ENCODE data around the gene ANTXR2. TPM values are rescaled to one million over a fixed set of nuclear protein-coding genes. Genes with fewer than 3 reads are reported as not detected.

The ANTXR2 gene
- total and polyA plus RNA-seq, 4 experiments from 2014 or later, result 88.1 to 91.6 (median 90.7) TPM

GRCh38 chr4:79920163-79920853 is 152.7 kb downstream of the ANTXR2 start:
- DNase-seq, result no peak
- H3K27ac ChIP-seq (ENCODE audit: low read depth, low read length), result no peak overlapping the region
- no peak overlapping the region for H3K4me3 Mint-ChIP-seq
- no peaks in the 10 kb centered on the region for H3K9me3 ChIP-seq (ENCODE audit: control insufficient read depth in 1 of 2, low read length in 2 of 2)
- no peaks in the 10 kb centered on the region for H3K4me1 ChIP-seq (ENCODE audit: insufficient read depth, low read length)
- no peaks in the 10 kb centered on the region for H3K27me3 Mint-ChIP-seq
- peaks cover 0 to 23% (median 7%) of the 10 kb centered on the region in 4 donors for H3K4me1 Mint-ChIP-seq
- peaks cover 0 to 1% (median 0%) of the 10 kb centered on the region in 8 donors for H3K9me3 Mint-ChIP-seq
- CTCF ChIA-PET (ENCODE audit: partially characterized antibody), result no interaction called here
- H3K27ac Mint-ChIP-seq, result peak overlapping the region in 4 of 7 donors; percentile 23 to 68 (median 28)
- no peaks in the 10 kb centered on the region for H3K27me3 ChIP-seq (ENCODE audit: insufficient read depth, low read length)
- POLR2A ChIA-PET (ENCODE audit: partially characterized antibody), result no interaction called here
- intact Hi-C loops (cut with micrococcal nuclease), result no loop called here
- no peaks in the 10 kb centered on the region for H3K36me3 ChIP-seq (ENCODE audit: insufficient read depth, low read length)
- H3K36me3 Mint-ChIP-seq, result peaks cover 3 to 4% of the 10 kb centered on the region in 2 donors
- no peak overlapping the region for H3K4me3 ChIP-seq (ENCODE audit: low read length in 2 of 2)

- no peak overlapping the region for H3K4me3 ChIP-seq (ENCODE audit: low read length in 2 of 2)
- H3K9me3 ChIP-seq (ENCODE audit: control insufficient read depth in 1 of 2, low read length in 2 of 2), result no peaks in the 10 kb centered on the region
- Mint-ChIP-seq H3K27ac (no peak overlapping the region), H3K9me3 (peaks cover 0 to under 1% (median 0%) of the 10 kb centered on the region in 8 donors), H3K4me1 (peaks cover 9 to 36% (median 14%) of the 10 kb centered on the region in 4 donors), H3K36me3 (peaks cover 2 to 3% of the 10 kb centered on the region in 2 donors), H3K4me3 (no peak overlapping the region), H3K27me3 (no peaks in the 10 kb centered on the region)
- no peak for DNase-seq
- no peaks in the 10 kb centered on the region for H3K27me3 ChIP-seq (ENCODE audit: insufficient read depth, low read length)
- ChIA-PET CTCF (ENCODE audit: partially characterized antibody) (interaction anchor here (0.9 to 1.4 kb wide), 2 partner anchors 266 to 294 kb away, joined by 3 to 7 read pairs; no protein-coding TSS in a partner anchor), POLR2A (ENCODE audit: partially characterized antibody) (no interaction called here)
- intact Hi-C loops (cut with micrococcal nuclease), result loop anchor here (2.0 to 10.0 kb wide), 2 partner anchors 117 to 155 kb away; partner anchors contain the start of gene ANTXR2
- peaks cover 11% of the 10 kb centered on the region for H3K4me1 ChIP-seq (ENCODE audit: insufficient read depth, low read length)
- no peak overlapping the region for H3K27ac ChIP-seq (ENCODE audit: low read depth, low read length)
- no peaks in the 10 kb centered on the region for H3K36me3 ChIP-seq (ENCODE audit: insufficient read depth, low read length)
These were observed 154.7 kb downstream of the ANTXR2 start for GRCh38 chr4:79918292-79918691.

- POLR2A ChIA-PET (ENCODE audit: partially characterized antibody), result interaction anchor here (1.0 kb wide), 1 partner anchor 222 kb away, joined by 3 read pairs; no protein-coding TSS in a partner anchor
These were observed 155.8 kb downstream of the ANTXR2 start for GRCh38 chr4:79917246-79917645.

GRCh38 chr4:79915246-79915645 is 157.8 kb downstream of the ANTXR2 start:
- POLR2A ChIA-PET (ENCODE audit: partially characterized antibody), result interaction anchor here (1.4 kb wide), 1 partner anchor 158 kb away, joined by 4 read pairs; the partner anchor contains the start of gene ANTXR2
- CTCF ChIA-PET (ENCODE audit: partially characterized antibody), result interaction anchor here (0.9 kb wide), 2 partner anchors 24 to 287 kb away, joined by 3 read pairs; no protein-coding TSS in a partner anchor
- intact Hi-C loops (cut with micrococcal nuclease), result loop anchor here (10.0 kb wide), 1 partner anchor 120 kb away; no protein-coding TSS in a partner anchor
- H3K27ac ChIP-seq (ENCODE audit: low read depth, low read length), result no peak overlapping the region
- Mint-ChIP-seq H3K27ac (no peak overlapping the region), H3K9me3 (no peaks in the 10 kb centered on the region), H3K4me1 (peaks cover 5 to 22% (median 13%) of the 10 kb centered on the region in 4 donors), H3K36me3 (peaks cover 0 to 3% of the 10 kb centered on the region in 2 donors), H3K4me3 (no peak overlapping the region), H3K27me3 (no peaks in the 10 kb centered on the region)
- no peaks in the 10 kb centered on the region for H3K27me3 ChIP-seq (ENCODE audit: insufficient read depth, low read length)
- DNase-seq, result no peak
- H3K9me3 ChIP-seq (ENCODE audit: control insufficient read depth in 1 of 2, low read length in 2 of 2), result no peaks in the 10 kb centered on the region
- H3K4me3 ChIP-seq (ENCODE audit: low read length in 2 of 2), result no peak overlapping the region
- no peaks in the 10 kb centered on the region for H3K36me3 ChIP-seq (ENCODE audit: insufficient read depth, low read length)
- H3K4me1 ChIP-seq (ENCODE audit: insufficient read depth, low read length), result peaks cover 11% of the 10 kb centered on the region

More at GRCh38 chr4:79917246-79917645, 155.8 kb downstream of the ANTXR2 start:
- peaks cover 5 to 26% (median 13%) of the 10 kb centered on the region in 4 donors for H3K4me1 Mint-ChIP-seq
- H3K27ac ChIP-seq (ENCODE audit: low read depth, low read length), result no peak overlapping the region
- H3K36me3 Mint-ChIP-seq, result no peaks in the 10 kb centered on the region
- peak overlapping the region in 1 of 7 donors; percentile 71 for H3K27ac Mint-ChIP-seq
- H3K36me3 ChIP-seq (ENCODE audit: insufficient read depth, low read length), result no peaks in the 10 kb centered on the region
- intact Hi-C loops (cut with micrococcal nuclease), result loop anchor here (1.0 to 10.0 kb wide), 3 partner anchors 118 to 298 kb away; no protein-coding TSS in a partner anchor
- peak; percentile 31 to 35 (median 32) for DNase-seq
- CTCF ChIA-PET (ENCODE audit: partially characterized antibody), result interaction anchor here (0.7 to 1.4 kb wide), 8 partner anchors 9 to 299 kb away, joined by 3 to 9 read pairs (median 4); no protein-coding TSS in a partner anchor
- no peaks in the 10 kb centered on the region for H3K9me3 ChIP-seq (ENCODE audit: control insufficient read depth in 1 of 2, low read length in 2 of 2)
- no peak overlapping the region for H3K4me3 Mint-ChIP-seq
- peaks cover 11% of the 10 kb centered on the region for H3K4me1 ChIP-seq (ENCODE audit: insufficient read depth, low read length)
- H3K27me3 ChIP-seq (ENCODE audit: insufficient read depth, low read length), result no peaks in the 10 kb centered on the region
- no peaks in the 10 kb centered on the region for H3K27me3 Mint-ChIP-seq
- no peak overlapping the region for H3K4me3 ChIP-seq (ENCODE audit: low read length in 2 of 2)
- no peaks in the 10 kb centered on the region for H3K9me3 Mint-ChIP-seq

GRCh38 chr4:79913581-79913980 is 159.4 kb downstream of the ANTXR2 start:
- Histone ChIP-seq H3K27ac (ENCODE audit: low read depth, low read length) (no peak overlapping the region), H3K9me3 (ENCODE audit: control insufficient read depth in 1 of 2, low read length in 2 of 2) (no peaks in the 10 kb centered on the region), H3K36me3 (ENCODE audit: insufficient read depth, low read length) (no peaks in the 10 kb centered on the region), H3K27me3 (ENCODE audit: insufficient read depth, low read length) (no peaks in the 10 kb centered on the region), H3K4me1 (ENCODE audit: insufficient read depth, low read length) (peaks cover 11% of the 10 kb centered on the region), H3K4me3 (ENCODE audit: low read length in 2 of 2) (no peak overlapping the region)
- intact Hi-C loops (cut with micrococcal nuclease), result loop anchor here (10.0 kb wide), 1 partner anchor 121 kb away; no protein-coding TSS in a partner anchor
- Mint-ChIP-seq H3K36me3 (peaks cover 5 to 8% of the 10 kb centered on the region in 2 donors), H3K4me3 (no peak overlapping the region), H3K27ac (peak overlapping the region in 2 of 7 donors; percentile 19 to 71), H3K9me3 (no peaks in the 10 kb centered on the region), H3K27me3 (no peaks in the 10 kb centered on the region), H3K4me1 (peaks cover 5 to 19% (median 13%) of the 10 kb centered on the region in 4 donors)
- peak in 1 of 5 donors; percentile 33 for DNase-seq
- CTCF ChIA-PET (ENCODE audit: partially characterized antibody), result interaction anchor here (1.2 kb wide), 1 partner anchor 289 kb away, joined by 3 read pairs; no protein-coding TSS in a partner anchor
- POLR2A ChIA-PET (ENCODE audit: partially characterized antibody), result no interaction called here

DNA sequence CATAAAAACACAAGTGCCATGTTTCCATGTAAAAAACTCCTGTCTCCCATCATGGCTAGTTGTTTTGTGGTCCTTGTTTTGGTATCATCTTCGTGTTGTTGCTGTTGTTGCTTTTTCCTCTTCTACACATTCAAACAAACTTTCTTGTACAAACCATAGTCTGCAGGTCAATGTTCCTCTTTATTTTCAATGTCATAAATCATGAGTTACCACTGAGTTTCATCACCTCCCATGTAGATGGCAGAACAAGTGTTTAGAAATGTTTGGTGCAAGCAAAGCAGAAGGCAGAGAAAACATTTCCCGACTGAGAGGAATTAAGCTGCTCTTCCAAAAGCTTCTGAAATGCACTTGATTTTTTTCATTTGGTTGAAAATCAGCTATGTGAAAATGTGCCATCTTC is 166.0 kb downstream of the ANTXR2 start:
- ChIA-PET POLR2A (ENCODE audit: partially characterized antibody) (no interaction called here), CTCF (ENCODE audit: partially characterized antibody) (no interaction called here)
- H3K36me3 Mint-ChIP-seq, result peaks cover 44 to 47% of the 10 kb centered on the region in 2 donors
- H3K4me3 Mint-ChIP-seq, result peak overlapping the region in 1 of 8 donors; percentile 12
- intact Hi-C loops (cut with micrococcal nuclease), result no loop called here
- H3K4me1 ChIP-seq (ENCODE audit: insufficient read depth, low read length), result peaks cover 7% of the 10 kb centered on the region
- peak overlapping the region in 2 of 7 donors; percentile 5 to 7 for H3K27ac Mint-ChIP-seq
- no peaks in the 10 kb centered on the region for H3K27me3 ChIP-seq (ENCODE audit: insufficient read depth, low read length)
- no peak overlapping the region for H3K27ac ChIP-seq (ENCODE audit: low read depth, low read length)
- peaks cover 6 to 19% (median 17%) of the 10 kb centered on the region in 4 donors for H3K4me1 Mint-ChIP-seq
- no peaks in the 10 kb centered on the region for H3K27me3 Mint-ChIP-seq
- no peaks in the 10 kb centered on the region for H3K9me3 ChIP-seq (ENCODE audit: control insufficient read depth in 1 of 2, low read length in 2 of 2)
- no peaks in the 10 kb centered on the region for H3K36me3 ChIP-seq (ENCODE audit: insufficient read depth, low read length)
- DNase-seq, result no peak
- H3K9me3 Mint-ChIP-seq, result no peaks in the 10 kb centered on the region
- H3K4me3 ChIP-seq (ENCODE audit: low read length in 2 of 2), result no peak overlapping the region

DNA sequence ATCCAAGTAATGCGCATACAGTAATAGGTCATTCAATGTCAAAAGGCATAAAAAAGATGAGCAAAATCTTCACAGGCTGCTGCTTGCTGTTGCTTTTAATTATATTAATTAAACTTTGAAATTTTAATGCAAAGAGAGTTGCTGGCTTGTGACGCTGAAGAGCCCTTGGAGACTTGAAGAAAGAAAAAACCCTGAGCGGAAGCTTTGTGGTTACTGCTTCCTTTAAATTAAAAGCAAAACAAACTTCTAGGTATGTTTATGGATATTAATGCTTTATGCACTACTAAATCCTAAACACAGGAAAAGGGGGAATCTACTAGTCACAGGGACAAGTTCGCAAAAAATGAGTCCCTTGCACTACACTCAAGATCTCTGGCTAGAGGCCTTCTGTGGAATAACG is 166.7 kb downstream of the ANTXR2 start:
- Mint-ChIP-seq H3K27ac (no peak overlapping the region), H3K27me3 (no peaks in the 10 kb centered on the region), H3K4me1 (peaks cover 6 to 19% (median 17%) of the 10 kb centered on the region in 4 donors), H3K4me3 (peak overlapping the region in 6 of 8 donors; percentile 5 to 62 (median 40)), H3K36me3 (peaks cover 44 to 47% of the 10 kb centered on the region in 2 donors), H3K9me3 (no peaks in the 10 kb centered on the region)
- H3K9me3 ChIP-seq (ENCODE audit: control insufficient read depth in 1 of 2, low read length in 2 of 2), result no peaks in the 10 kb centered on the region
- no peaks in the 10 kb centered on the region for H3K27me3 ChIP-seq (ENCODE audit: insufficient read depth, low read length)
- ChIA-PET CTCF (ENCODE audit: partially characterized antibody) (no interaction called here), POLR2A (ENCODE audit: partially characterized antibody) (no interaction called here)
- H3K36me3 ChIP-seq (ENCODE audit: insufficient read depth, low read length), result no peaks in the 10 kb centered on the region
- DNase-seq, result no peak
- no peak overlapping the region for H3K27ac ChIP-seq (ENCODE audit: low read depth, low read length)
- intact Hi-C loops (cut with micrococcal nuclease), result no loop called here
- H3K4me3 ChIP-seq (ENCODE audit: low read length in 2 of 2), result no peak overlapping the region
- H3K4me1 ChIP-seq (ENCODE audit: insufficient read depth, low read length), result peaks cover 7% of the 10 kb centered on the region

All from CD4-positive, alpha-beta memory T cell (primary cell).